Neural progenitor cell (in vitro differentiated cells): ENCODE results near the gene CRIP3.

Experiments
- CTCF ChIP-seq: fragments of 200-600 bp; sonication (generic); IDR thresholded peaks from 2 replicates; pipeline ENCODE4 v1.5.1; 2017; ENCODE audit warnings: antibody characterized with exemption, mild to moderate bottlenecking
- EZH2phosphoT487 ChIP-seq: fragments of 200-600 bp; sonication (generic); IDR thresholded peaks from 2 replicates; pipeline ENCODE4 v1.6.1; 2017; ENCODE audit warnings: antibody characterized with exemption

DNA sequence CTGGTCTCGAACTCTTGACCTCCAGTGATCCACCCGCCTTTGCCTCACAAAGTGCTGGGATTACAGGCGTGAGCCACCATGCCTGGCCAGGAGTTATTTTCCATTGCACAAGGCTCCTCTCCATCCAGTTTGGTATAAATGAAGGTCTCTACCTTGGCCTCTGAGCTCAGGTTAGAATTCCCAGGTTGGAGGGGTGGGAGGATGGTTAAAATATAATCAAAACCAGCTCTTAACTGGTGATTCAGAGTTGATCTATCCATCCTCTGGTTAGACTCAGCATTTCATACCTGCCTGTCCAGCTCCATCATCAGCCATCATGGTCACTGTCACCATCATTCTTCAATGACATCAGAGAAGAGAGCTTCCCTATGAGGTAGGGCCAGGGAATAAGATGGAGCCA, 13.2 kb downstream of the CRIP3 start:
- no peak for TF ChIP-seq CTCF
- no peak for TF ChIP-seq EZH2phosphoT487
